Tibial nerve (tissue), 3 donors: ENCODE results near the gene KRT77.

ENCODE experiments used
- CTCF ChIP-seq, 5 experiments: fragments of 200-600 bp in 3 of 5; fragments of 450-650 bp in 2 of 5; sonication (generic) in 3 of 5; IDR thresholded peaks; one replicate each; pipeline ENCODE4 v1.5.1; 2016 to 2019; ENCODE audit warnings: antibody characterized with exemption in 5 of 5, mild to moderate bottlenecking in 3 of 5, moderate library complexity in 2 of 5
- POLR2A ChIP-seq, 2 donors: fragments of 450-650 bp; IDR thresholded peaks; one replicate each; pipeline ENCODE4 v1.6.1; 2017; ENCODE audit warnings: antibody characterized with exemption in 2 of 2, mild to moderate bottlenecking in 2 of 2, moderate library complexity in 2 of 2

GRCh38 chr12:52650520-52651081, 52.7 kb downstream of the KRT77 start:
- TF ChIP-seq CTCF (IDR thresholded peaks at IDR 0.05) (no peak), POLR2A (IDR thresholded peaks at IDR 0.05) (no peak)
